ENCODE measurements around the gene TEC. TPM values are rescaled to one million over a fixed set of nuclear protein-coding genes. Genes with fewer than 3 reads are reported as not detected.

TEC gene
- total RNA-seq, 1 experiment from 2014 or later = 4.5 TPM

GRCh38 chr4:48247142-48247877 is 22.3 kb downstream of the TEC start:
- H3K4me1 ChIP-seq (ENCODE audit: control insufficient read depth in 1 of 2, insufficient read depth in 2 of 2, low read length in 2 of 2) = peaks cover 0 to 10% of the 10 kb centered on the region in 2 experiments; a peak in 2 of 4 replicates
- no peak overlapping the region for H3K9ac ChIP-seq (ENCODE audit: low read length)
- H2AFZ ChIP-seq (ENCODE audit: low read depth, low read length, poor library complexity, severe bottlenecking) = no peak overlapping the region
- ATAC-seq = no peak
- H3K9me3 ChIP-seq (ENCODE audit: control insufficient read depth in 1 of 2, insufficient read depth in 1 of 2, low read depth in 1 of 2, low read length in 2 of 2) = no peaks in the 10 kb centered on the region
- H3K9me2 ChIP-seq (ENCODE audit: insufficient read depth) = no peaks in the 10 kb centered on the region
- peaks cover 13% of the 10 kb centered on the region for H3K79me2 ChIP-seq (ENCODE audit: insufficient read depth, low read length)
- no peaks in the 10 kb centered on the region for H3K36me3 ChIP-seq (ENCODE audit: control insufficient read depth in 1 of 2, insufficient read depth in 2 of 2, low read length in 2 of 2)
- H3K27me3 ChIP-seq (ENCODE audit: insufficient read depth, low read length) = no peaks in the 10 kb centered on the region
- no peak overlapping the region for H3K27ac ChIP-seq (ENCODE audit: low read depth, low read length)
- no peaks in the 10 kb centered on the region for H4K20me1 ChIP-seq (ENCODE audit: insufficient read depth)
- intact Hi-C loops (cut with micrococcal nuclease) = no loop called here
- TF ChIP-seq YY1 (IDR thresholded peaks at IDR 0.05; ENCODE audit: extremely low read depth, insufficient replicate concordance, low read depth, low read length) = no peak
- TF ChIP-seq SRF (IDR thresholded peaks at IDR 0.05; ENCODE audit: low read depth) = no peak
- no peak for TF ChIP-seq EZH2 (IDR thresholded peaks at IDR 0.05)
- TF ChIP-seq SIN3A (IDR thresholded peaks at IDR 0.05; ENCODE audit: low read depth) = no peak
- no peak for TF ChIP-seq POLR2A (IDR thresholded peaks at IDR 0.05; ENCODE audit: borderline replicate concordance, extremely low read depth, insufficient read depth, insufficient read length)
- no peak for TF ChIP-seq EGR1 (IDR thresholded peaks at IDR 0.05; ENCODE audit: low read depth)
- no peak for TF ChIP-seq CEBPB (IDR thresholded peaks at IDR 0.05; ENCODE audit: low read depth)
- TF ChIP-seq TCF7L2 (IDR thresholded peaks at IDR 0.05; ENCODE audit: borderline replicate concordance, extremely low read depth, insufficient read depth, insufficient read length) = no peak
- no peak for TF ChIP-seq EZH2phosphoT487 (IDR thresholded peaks at IDR 0.05; ENCODE audit: borderline replicate concordance)
- no peak for TF ChIP-seq ELF1 (IDR thresholded peaks at IDR 0.05; ENCODE audit: borderline replicate concordance, low read depth)
- no peak for TF ChIP-seq RAD21 (IDR thresholded peaks at IDR 0.05; ENCODE audit: low read depth)
- no peak for TF ChIP-seq POLR2AphosphoS5 (IDR thresholded peaks at IDR 0.05; ENCODE audit: low read depth, low read length)
- no peak for TF ChIP-seq ZNF274 (IDR thresholded peaks at IDR 0.05; ENCODE audit: low read depth, low read length)
- TF ChIP-seq CBX3 (IDR thresholded peaks at IDR 0.05; ENCODE audit: low read depth) = no peak
- TF ChIP-seq, protein P1, sequence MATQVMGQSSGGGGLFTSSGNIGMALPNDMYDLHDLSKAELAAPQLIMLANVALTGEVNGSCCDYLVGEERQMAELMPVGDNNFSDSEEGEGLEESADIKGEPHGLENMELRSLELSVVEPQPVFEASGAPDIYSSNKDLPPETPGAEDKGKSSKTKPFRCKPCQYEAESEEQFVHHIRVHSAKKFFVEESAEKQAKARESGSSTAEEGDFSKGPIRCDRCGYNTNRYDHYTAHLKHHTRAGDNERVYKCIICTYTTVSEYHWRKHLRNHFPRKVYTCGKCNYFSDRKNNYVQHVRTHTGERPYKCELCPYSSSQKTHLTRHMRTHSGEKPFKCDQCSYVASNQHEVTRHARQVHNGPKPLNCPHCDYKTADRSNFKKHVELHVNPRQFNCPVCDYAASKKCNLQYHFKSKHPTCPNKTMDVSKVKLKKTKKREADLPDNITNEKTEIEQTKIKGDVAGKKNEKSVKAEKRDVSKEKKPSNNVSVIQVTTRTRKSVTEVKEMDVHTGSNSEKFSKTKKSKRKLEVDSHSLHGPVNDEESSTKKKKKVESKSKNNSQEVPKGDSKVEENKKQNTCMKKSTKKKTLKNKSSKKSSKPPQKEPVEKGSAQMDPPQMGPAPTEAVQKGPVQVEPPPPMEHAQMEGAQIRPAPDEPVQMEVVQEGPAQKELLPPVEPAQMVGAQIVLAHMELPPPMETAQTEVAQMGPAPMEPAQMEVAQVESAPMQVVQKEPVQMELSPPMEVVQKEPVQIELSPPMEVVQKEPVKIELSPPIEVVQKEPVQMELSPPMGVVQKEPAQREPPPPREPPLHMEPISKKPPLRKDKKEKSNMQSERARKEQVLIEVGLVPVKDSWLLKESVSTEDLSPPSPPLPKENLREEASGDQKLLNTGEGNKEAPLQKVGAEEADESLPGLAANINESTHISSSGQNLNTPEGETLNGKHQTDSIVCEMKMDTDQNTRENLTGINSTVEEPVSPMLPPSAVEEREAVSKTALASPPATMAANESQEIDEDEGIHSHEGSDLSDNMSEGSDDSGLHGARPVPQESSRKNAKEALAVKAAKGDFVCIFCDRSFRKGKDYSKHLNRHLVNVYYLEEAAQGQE (IDR thresholded peaks at IDR 0.05; ENCODE audit: low read depth) = no peak
- TF ChIP-seq, protein P2, sequence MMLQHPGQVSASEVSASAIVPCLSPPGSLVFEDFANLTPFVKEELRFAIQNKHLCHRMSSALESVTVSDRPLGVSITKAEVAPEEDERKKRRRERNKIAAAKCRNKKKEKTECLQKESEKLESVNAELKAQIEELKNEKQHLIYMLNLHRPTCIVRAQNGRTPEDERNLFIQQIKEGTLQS (IDR thresholded peaks at IDR 0.05) = no peak
- TF ChIP-seq FOSL1 (IDR thresholded peaks at IDR 0.05; ENCODE audit: low read depth) = no peak
- BruUV-seq (replicated peaks) = no TSS peak
- no peak overlapping the region for H3K4me2 ChIP-seq (ENCODE audit: low read length)
- POLR2A ChIA-PET = no interaction called here
- no peak for DNase-seq (ENCODE audit: low read depth, low spot score)
- CTCF ChIA-PET = no interaction called here
- RAD21 ChIA-PET (ENCODE audit: low non-redundant PET in 1 of 2, low total read pairs in 2 of 2, uncharacterized antibody in 2 of 2, unreplicated experiment in 2 of 2) = no interaction called here
- H3K4me3 ChIP-seq (replicated peaks in 1 of 2; ENCODE audit: low read depth in 1 of 2, low read length in 2 of 2) = no peak overlapping the region
